ENCODE measurements around the gene SRF. TPM values are rescaled to one million over a fixed set of nuclear protein-coding genes. Genes with fewer than 3 reads are reported as not detected.
A peak's percentile ranks its signal among the peaks of the same experiment; 100 is the strongest.

Gene SRF
- total and polyA plus RNA-seq, 12 donors: 7.3 to 30.9 (median 23.0) TPM

DNA sequence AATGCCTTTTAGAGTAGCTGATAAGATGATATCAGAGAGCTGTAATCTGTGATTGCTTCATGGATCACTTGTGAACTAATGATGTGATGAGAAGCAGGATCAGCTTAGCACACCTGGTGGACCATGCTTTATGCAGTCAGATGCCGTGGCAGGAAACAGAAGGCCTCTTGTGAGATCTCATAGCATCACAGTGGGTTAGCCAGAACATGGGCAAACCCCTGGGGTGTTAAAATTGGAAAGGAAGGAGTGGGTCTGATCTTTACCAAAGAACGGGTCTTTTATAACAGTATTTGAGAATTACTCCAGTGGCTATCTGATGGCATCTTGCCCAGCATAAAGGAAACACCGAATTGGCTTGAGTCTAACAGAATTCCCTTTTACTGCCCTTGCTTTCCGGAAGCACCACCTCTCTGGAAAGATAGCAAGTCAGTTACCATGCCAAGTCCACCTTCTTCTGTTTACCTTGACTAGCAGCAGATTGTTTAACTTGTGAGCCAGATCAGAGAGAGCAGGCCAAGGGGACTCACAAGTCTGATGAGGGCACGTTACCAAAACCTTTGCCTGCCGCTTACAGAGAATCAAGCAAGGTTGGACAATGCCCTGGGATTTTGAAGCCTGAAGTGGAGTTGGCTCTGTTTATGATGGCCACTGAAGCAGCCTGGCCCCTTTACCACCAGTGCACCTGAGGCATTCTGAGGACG, 20.9 kb upstream of the SRF start:
- no peaks in the 10 kb centered on the region for H3K36me3 ChIP-seq (replicated peaks in 1 of 2)
- H3K27ac ChIP-seq: no peak overlapping the region
- H3K4me1 ChIP-seq (replicated peaks in 1 of 2): no peaks in the 10 kb centered on the region
- H3K27me3 ChIP-seq: no peaks in the 10 kb centered on the region
- no peak for TF ChIP-seq POLR2A (IDR thresholded peaks at IDR 0.05)
- H3K9me3 ChIP-seq (replicated peaks in 1 of 3): no peaks in the 10 kb centered on the region
- WGBS, 4 donors: 37 to 52% (median 42%) methylated on average over 7 of the region's 7 CpGs
- intact Hi-C loops (cut with DNase I): no loop called here
- H3K4me3 ChIP-seq: no peak overlapping the region
- no peak for DNase-seq

DNA sequence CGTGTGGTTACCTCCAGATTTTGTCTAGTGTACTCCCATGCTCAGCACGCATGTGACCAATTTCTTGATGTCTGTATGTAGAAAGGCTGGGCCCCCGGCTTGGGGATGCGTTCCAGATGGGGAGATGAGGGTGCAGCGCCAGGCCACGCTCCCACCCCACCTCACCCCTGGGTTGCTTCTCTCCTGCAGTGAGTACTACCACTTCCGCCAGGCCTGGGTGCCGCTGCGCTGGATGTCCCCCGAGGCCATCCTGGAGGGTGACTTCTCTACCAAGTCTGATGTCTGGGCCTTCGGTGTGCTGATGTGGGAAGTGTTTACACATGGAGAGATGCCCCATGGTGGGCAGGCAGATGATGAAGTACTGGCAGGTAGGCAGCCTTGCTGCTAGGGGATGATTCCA, 11.5 kb upstream of the SRF start:
- no peak overlapping the region for H3K27ac ChIP-seq
- no peak overlapping the region for H3K4me3 ChIP-seq
- TF ChIP-seq POLR2A (IDR thresholded peaks at IDR 0.05): no peak
- TF ChIP-seq, protein P1, sequence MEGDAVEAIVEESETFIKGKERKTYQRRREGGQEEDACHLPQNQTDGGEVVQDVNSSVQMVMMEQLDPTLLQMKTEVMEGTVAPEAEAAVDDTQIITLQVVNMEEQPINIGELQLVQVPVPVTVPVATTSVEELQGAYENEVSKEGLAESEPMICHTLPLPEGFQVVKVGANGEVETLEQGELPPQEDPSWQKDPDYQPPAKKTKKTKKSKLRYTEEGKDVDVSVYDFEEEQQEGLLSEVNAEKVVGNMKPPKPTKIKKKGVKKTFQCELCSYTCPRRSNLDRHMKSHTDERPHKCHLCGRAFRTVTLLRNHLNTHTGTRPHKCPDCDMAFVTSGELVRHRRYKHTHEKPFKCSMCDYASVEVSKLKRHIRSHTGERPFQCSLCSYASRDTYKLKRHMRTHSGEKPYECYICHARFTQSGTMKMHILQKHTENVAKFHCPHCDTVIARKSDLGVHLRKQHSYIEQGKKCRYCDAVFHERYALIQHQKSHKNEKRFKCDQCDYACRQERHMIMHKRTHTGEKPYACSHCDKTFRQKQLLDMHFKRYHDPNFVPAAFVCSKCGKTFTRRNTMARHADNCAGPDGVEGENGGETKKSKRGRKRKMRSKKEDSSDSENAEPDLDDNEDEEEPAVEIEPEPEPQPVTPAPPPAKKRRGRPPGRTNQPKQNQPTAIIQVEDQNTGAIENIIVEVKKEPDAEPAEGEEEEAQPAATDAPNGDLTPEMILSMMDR (IDR thresholded peaks at IDR 0.05): no peak
- no peaks in the 10 kb centered on the region for H3K27me3 ChIP-seq
- no peaks in the 10 kb centered on the region for H3K36me3 ChIP-seq (replicated peaks in 1 of 2)
- no peaks in the 10 kb centered on the region for H3K4me1 ChIP-seq (replicated peaks in 1 of 2)
- intact Hi-C loops (cut with DNase I): no loop called here
- H3K9me3 ChIP-seq (replicated peaks in 1 of 3): no peaks in the 10 kb centered on the region
- DNase-seq: no peak
- 84 to 94% (median 93%) methylated on average over 5 to 11 of the region's 11 CpGs for WGBS, 4 donors

DNA sequence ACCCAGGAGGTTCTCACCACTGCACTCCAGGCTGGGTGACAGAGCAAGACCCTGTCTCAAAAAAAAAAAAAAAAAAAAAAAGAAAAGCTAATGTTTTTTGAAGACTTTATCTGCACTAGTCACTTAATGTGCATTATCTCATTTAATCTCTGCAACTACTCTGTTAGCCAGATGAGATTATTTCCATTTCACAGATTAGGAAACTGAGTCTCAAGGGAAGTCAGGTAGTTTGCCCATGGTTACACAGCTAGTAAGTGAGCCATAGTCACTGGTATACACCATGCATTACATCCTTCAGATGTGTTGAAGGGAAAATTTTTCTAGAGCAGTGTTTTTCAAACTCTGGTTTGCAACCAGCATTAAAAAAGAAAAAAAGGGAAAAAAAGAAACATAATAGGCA, 7.2 kb upstream of the SRF start:
- H3K27me3 ChIP-seq: no peaks in the 10 kb centered on the region
- no peak for DNase-seq
- no peaks in the 10 kb centered on the region for H3K36me3 ChIP-seq (replicated peaks in 1 of 2)
- H3K27ac ChIP-seq: no peak overlapping the region
- H3K4me3 ChIP-seq: no peak overlapping the region
- intact Hi-C loops (cut with DNase I): no loop called here
- H3K4me1 ChIP-seq (replicated peaks in 1 of 2): no peaks in the 10 kb centered on the region
- no peaks in the 10 kb centered on the region for H3K9me3 ChIP-seq (replicated peaks in 1 of 3)
- no peak for TF ChIP-seq POLR2A (IDR thresholded peaks at IDR 0.05)
- TF ChIP-seq, protein P1 (IDR thresholded peaks at IDR 0.05): no peak

DNA sequence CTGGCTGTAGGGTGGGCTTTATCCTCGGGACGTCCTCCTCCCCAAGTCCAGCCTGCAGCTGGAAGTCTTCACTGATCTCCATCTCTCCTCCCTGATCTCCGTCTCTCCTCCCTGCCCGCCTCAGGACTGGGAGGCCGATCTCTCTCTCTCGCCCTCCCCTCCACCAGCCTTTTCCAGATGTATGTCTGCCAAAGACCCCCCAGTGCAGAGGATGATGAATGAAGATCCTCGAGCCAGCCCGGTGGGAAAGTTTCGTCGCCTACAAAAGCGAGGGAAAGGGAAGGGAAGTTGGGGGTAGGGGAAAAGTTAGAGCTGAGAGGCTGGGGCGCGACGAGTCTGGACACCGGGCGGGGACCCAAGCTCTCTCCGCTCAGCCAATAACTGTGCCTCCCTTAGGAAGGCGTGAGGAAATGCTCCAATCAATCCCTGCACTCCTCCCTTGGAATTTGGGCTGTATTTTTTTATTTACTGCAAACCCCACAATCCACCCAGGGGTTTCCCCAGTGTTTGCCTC, 595 bp upstream of the SRF start:
- Histone ChIP-seq H3K27me3 (no peaks in the 10 kb centered on the region), H3K27ac (peak overlapping the region; percentile 28 to 96 (median 94)), H3K4me1 (replicated peaks in 1 of 2) (peaks cover 27 to 33% of the 10 kb centered on the region in 2 donors), H3K9me3 (replicated peaks in 1 of 3) (no peaks in the 10 kb centered on the region), H3K36me3 (replicated peaks in 1 of 2) (peaks cover 0 to 8% of the 10 kb centered on the region in 2 donors), H3K4me3 (peak overlapping the region in 2 of 4 donors; percentile 49 to 96)
- intact Hi-C loops (cut with DNase I): no loop called here
- peak; percentile 71 to 88 (median 80) for DNase-seq
- 0 to 4% (median 1%) methylated on average over 18 of the region's 18 CpGs for WGBS, 4 donors
- TF ChIP-seq, protein P1 (IDR thresholded peaks at IDR 0.05): peak in 1 of 6 experiments; percentile 10
- TF ChIP-seq POLR2A (IDR thresholded peaks at IDR 0.05): no peak

DNA sequence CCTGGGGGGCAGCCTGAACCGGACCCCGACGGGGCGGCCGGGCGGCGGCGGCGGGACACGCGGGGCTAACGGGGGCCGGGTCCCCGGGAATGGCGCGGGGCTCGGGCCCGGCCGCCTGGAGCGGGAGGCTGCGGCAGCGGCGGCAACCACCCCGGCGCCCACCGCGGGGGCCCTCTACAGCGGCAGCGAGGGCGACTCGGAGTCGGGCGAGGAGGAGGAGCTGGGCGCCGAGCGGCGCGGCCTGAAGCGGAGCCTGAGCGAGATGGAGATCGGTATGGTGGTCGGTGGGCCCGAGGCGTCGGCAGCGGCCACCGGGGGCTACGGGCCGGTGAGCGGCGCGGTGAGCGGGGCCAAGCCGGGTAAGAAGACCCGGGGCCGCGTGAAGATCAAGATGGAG, 636 bp downstream of the SRF start:
- Histone ChIP-seq H3K27ac (peak overlapping the region; percentile 28 to 96 (median 94)), H3K9me3 (replicated peaks in 1 of 3) (no peaks in the 10 kb centered on the region), H3K36me3 (replicated peaks in 1 of 2) (peaks cover 0 to 20% of the 10 kb centered on the region in 2 donors), H3K4me3 (peak overlapping the region; percentile 71 to 96 (median 76)), H3K27me3 (no peaks in the 10 kb centered on the region), H3K4me1 (replicated peaks in 1 of 2) (peaks cover 27 to 39% of the 10 kb centered on the region in 2 donors)
- intact Hi-C loops (cut with DNase I): no loop called here
- DNase-seq: peak in 4 of 7 donors; percentile 27 to 58 (median 41)
- 0 to 1% (median 0%) methylated on average over 10 to 57 of the region's 57 CpGs for WGBS, 4 donors
- TF ChIP-seq POLR2A (IDR thresholded peaks at IDR 0.05): no peak
- TF ChIP-seq, protein P1 (IDR thresholded peaks at IDR 0.05): no peak
